Activated CD4-positive, CD25-positive, alpha-beta regulatory T cell (primary cell): ENCODE data around the gene NID2.
A peak's percentile ranks its signal among the peaks of the same experiment; 100 is the strongest.

ENCODE experiments used
- DNase-seq, 4 experiments: peaks; one replicate each; lab custom pipeline; 2025; lab: John Stamatoyannopoulos, UW

The NID2 gene

DNA sequence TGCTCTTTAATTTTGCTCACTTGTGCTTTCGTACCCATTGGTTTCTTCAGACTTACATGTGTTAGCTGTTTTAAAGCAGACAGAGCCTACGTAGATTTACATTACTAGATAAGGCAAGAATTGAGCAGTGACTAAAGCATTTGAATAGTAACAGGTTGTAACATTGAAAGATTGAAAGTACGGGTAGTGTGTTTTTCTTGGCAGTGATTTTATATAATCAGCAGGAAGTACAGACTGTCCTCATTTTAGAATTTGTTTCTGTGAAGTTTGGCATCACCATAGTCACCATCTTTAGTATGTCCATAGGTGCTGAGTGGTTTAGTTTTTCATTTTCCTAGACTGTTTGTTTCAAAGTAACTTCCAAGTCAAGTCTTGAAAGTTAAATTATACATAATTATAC is 65.5 kb downstream of the NID2 start:
- no peak for DNase-seq

DNA sequence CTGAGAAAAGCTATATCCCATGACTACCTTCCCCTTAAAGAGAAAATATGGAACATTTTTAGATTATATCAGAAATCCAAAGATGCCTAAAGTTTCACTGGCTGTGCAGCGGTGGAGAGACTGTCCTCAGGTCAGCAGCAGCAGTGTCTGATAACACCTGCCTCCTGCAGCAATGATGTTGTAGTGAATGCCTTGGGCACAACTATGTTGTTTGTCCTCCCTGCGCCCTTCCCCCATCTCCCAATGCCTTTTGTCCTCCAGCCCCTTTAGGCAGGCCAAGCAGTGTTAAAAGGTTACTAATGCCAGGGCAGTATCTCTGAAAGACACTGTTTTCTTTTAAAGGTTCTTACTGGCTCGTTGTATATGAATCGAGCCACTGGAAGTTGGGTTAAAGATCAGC is 66.3 kb downstream of the NID2 start:
- no peak for DNase-seq

DNA sequence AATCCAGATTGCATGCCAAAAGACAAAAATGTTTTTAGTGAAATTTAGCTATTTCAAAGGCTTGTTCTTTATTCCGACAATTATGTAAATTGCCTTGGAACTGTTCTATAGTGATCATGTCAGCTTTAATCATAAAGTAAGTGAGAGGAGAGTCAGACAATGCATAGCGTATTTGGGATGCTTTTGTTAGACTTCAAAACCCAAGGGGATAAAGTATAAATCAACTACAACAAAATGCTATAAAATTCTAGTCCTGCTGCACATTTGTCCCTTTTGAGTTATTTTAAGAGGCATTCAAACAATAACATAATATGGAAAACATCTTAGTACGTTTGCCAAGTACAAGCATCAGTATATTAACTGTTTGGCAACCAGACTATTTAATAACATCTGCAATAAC is 68.2 kb downstream of the NID2 start:
- no peak for DNase-seq

DNA sequence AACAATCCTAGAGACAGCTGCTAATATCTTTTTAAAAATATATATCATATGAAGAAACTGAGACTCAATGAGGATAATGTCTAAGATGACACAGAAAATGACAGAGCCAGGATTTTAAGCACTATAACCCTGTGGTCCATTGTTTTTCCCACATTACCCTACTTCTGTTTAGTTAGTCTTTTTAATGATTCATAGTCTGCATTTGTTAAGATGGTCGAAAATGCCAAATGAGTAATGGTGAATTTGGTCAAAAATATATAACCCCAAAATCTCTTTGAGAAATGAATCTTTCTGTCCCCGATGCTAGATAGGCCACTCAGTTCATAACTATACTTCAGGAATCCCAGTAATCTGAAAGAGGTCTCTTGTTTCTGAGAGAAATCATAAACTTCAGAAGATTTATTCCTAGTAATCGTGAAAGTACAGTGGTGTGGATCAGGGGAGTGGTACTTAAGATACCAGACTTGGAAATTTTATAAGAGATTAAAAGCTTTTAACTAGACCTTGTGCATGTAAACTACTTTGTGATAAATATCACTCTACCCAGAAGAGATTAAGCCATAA is 68.8 kb downstream of the NID2 start:
- no peak for DNase-seq

DNA sequence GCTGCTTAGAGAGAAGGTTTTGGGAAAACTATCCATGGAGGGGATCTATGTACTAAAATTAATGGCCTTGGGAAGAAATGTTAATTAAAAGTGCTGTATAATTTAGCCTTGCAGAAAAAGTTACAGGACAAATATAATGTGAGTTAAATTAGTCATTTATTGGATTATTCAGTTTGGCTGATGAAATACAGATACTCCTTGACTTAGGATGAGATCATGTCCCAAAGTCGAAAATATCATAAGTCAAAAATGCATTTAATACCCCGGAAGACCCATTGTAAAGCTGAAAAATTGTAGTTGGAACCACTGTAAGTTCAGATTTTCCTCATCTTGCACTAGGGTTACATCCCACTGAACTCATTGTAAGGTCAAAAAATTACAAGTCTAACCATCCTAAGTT is 69.8 kb downstream of the NID2 start:
- no peak for DNase-seq

DNA sequence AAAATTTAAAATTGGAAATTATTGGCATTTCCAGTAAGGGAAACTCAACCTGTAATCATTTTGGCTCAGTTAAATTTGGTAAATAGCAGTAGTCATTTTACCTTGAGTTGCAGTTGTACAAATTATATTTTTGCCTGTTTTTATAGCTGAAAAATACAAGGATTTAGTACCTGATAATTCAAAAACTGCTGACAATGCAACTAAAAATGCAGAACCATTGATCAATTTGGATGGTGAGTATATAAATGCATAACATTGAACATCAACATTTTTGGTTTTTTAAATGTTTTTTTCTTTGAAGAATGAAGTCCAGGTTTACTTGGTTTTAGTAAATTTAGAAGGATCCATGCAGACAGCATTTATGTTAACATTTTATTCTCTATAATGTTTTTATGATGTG is 70.5 kb downstream of the NID2 start:
- no peak for DNase-seq

DNA sequence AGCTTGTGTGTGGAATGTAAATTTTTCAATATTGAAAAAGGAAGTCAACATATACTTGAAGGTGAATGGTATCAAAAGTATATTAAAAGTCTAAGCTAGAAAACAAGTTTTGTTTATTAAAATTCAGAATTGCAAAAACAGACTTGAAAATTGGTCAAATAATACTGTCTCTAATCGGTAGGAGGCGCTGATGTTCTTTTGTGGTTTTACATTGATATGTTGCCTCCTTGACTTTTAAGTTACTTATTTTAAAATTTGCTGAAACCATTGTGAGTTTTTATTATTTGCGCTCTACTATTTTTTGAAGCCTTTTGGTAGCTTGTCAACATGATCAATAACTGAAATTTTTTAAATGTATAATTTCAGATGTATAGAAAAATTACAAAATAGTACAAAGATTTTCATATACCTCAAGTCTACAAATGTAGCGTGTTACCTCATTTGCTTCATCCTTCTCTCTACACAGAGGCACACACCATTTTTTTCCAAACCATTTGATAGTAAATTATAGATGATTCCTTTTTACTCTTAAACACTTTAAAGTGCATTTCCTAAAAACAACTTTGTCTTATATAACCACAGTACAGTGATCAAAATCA is 72.6 kb downstream of the NID2 start:
- no peak for DNase-seq

DNA sequence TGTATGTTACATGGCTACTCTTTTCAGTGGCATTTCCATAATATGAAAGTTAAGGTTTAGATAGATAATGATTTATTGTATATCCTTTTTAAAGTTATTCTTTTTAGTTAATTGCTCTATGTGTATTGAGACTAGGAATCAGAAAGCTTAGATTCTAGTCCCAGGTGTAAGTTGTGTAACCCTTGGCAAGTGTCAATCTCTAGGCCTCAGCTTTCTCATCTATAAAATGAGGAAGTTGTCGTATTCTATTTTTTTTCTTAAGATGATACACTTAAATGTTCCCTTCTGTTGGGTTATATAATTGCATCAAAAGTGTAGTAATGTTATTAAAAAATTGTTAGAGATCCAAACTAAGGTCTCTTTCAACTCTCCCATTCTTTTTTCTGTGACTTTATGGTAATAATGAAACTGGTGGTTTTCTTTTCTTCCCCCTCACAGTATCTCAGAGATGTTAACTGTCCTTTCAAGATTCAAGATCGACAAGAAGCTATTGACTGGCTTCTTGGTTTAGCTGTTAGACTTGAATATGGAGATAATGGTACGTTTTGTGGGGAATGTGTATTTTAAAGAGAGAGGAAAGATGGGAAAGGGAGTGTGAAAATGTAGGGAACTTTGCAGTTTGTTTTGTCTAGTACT is 75.5 kb downstream of the NID2 start:
- DNase-seq, result no peak

DNA sequence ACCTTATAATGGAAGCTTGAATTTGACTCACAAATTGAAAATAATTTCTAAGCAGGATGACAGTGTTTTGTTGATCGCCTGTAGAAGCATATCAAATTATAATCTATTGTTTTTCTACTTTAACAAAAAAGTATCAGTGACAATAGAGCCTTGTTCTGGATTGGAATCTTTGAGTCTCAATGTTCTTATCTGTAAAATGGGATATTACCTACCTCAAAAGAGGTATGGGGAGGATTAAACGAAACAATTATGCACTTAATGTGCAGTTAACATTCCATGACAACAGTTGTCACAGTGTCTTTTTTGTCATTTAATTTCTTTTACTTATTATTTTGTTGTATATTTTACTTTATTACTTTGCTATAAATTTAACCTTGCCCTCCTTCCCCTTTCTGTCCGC is 78.4 kb downstream of the NID2 start:
- no peak for DNase-seq

DNA sequence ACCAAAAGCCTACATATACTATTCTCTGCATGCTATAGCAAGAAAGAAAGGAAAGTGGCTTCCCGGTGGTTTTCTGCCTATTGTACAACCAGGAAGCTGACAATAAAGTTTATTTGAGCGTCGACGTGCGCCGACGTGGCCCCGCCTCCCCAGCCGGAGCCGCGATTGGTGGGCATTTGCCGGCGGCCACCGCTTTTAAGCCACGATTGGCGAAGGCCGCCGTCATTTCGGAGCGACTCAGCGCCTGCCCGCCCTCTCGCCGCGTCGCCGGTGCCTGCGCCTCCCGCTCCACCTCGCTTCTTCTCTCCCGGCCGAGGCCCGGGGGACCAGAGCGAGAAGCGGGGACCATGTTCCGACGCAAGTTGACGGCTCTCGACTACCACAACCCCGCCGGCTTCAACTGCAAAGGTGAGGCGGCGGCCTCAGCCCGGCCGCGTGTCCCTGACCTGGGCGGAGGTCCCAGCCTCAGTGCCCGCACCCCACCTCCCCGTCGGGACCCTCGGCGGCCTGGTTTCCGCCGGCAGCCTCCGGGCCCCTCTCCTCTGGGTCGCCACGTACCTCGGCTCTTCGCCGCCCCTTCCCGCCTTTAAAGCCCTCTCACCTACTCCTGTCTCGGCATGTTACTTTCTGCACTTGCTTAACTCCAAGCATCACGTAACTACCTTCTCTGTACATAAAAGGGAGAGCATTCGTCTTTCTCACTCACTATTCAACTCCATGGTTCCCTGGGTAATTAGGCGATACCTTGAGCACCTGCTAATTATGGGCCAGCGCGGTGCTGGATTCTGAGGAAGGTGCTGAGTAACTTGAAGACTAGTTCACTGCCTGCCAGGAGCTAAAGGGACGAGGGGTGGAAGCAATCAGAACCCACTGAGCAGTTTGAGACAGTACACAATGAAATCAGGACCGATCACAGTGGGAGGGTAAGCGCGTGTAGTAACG is 79.3 kb downstream of the NID2 start, which contains the start of gene RTRAF:
Gene RTRAF, plus strand, starts transcription at position 254 of the 942 bp plus-strand sequence. Its CDS starts 94 bp downstream, at position 348.
- peak; percentile 78 to 86 (median 85) for DNase-seq

DNA sequence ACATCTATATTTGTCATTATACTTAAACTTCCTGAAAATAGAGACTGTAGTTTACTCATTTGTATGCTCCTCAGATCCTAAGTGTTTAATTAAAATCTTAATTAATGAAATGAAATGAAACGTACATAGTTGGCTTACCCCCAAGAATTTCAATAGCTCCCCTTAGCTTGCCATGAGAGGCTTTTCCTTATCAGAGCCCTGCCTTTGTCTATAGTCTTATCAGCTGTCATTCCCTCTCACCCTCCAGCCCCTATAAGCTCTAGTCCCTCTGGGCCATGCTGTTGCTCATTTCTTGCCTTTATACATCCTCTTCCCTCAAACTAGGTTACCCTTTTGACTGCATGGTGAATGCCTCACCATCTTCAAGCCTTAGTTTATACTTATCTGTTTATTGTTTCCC is 80.6 kb downstream of the NID2 start:
- DNase-seq, result no peak

DNA sequence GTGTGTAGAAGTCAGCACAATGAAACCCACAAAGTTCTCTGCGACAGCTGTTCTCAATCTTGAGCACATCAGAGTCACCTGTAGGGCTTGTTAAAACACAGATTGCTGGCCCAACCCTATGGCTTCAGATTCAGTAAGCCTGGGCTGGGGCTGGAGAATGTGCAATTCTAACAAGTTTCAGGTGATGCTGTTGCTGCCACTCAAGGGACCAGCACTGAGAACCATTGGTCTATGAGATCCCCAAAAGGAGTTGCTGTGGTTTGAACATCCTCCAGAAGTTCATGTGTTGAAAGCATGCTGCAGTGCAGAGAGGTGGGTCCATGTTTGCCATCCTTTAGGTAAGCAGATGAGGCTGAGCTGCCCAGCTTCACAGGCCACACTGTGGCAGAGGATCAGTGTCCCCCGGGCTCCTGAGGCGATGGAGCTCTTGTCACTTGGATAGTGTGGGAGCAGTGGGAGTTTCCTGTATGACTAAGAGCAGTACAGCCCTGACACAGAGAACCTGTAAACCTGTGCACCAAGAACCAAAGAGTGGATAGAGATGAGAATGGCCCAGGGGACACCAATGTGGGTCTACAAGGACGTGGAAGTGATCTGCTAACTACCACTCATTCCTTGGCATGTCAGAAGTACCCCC is 87.5 kb downstream of the NID2 start:
- DNase-seq, result no peak

DNA sequence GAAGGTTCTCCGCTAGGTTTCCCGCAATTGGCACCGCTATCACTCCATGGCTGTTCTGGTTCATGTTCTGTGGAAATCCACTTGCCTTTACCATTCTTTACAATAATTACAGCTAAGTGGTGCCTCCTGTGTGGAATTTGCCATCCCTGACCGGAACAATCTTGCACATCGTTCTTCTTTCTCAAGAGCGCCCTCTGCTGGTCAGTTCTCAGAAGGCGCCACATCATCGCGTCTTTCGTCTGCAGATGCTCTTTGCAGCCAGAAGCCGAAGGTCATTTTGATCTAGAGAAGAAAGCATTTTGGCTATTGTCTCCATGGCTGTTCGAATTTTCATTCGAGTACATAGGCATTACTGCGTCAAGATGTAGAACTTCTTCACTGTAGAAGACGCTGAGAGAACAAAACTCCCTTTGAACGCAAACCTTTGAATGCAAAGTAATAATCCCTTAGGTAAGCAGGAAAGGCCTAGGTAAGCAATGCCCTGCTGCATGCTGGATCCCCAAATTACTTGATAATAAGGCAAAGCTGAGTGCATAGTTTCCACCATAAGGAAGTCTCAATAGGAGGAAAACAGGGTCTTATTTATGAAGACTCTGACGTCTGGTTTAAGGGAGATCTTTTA is 89.7 kb downstream of the NID2 start:
- peak; percentile 54 to 81 (median 68) for DNase-seq

DNA sequence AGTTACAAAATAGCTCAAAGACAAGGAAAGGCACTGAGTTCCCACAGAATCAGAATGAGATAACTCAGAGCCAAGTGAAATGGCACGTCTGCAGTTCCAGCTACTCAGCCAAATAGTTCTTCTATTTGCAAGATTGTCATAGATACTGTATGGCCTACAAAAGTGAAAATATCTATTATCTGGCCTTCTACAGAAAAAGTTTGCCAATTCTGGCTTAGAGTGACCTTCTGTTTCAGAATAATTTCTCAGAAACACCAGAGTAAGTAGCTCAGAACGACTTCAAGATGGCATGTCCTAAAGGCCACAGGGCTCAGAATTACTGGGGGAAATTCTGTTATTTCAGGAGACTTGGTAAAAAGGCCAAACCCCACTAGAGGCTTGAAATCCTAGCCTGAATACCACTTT is 90.2 kb downstream of the NID2 start:
- no peak for DNase-seq

DNA sequence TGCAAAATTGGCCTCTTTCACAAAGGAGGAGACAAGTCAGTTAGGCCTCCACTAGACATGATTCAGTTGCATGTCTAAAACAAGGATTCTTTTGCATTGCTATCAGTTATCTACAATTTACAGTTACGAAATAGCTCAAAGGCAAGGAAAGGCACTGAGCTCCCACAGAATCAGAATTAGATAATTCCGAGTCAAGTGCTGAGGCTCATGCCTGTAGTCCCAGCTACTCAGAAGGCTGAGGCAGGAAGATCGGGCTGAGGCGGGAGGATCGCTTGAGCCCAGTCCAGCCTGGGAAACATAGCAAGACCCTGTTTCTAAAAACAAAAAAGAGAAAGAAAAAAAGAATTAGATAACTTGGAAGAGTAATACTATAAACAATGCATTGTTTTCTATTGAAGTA is 91.8 kb downstream of the NID2 start:
- DNase-seq, result no peak

DNA sequence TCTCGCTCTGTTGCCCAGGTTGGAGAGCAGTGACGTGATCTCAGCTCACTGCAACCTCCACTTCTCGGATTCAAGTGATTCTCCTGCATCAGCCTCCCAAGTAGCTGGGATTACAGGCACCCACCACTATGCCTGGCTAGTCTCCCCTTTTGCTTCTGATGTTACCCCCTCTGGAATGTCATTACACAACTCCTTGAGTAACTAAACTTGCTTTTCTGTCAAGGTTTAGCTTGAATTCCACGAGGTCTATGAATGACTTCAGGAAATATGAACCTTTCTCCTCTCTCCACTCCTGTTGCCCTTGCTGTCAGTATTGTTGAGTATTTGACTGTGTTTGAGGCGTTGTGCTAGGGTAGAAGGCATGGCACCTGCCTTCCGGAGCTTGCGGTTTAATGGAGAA is 96.3 kb downstream of the NID2 start:
- DNase-seq, result no peak

DNA sequence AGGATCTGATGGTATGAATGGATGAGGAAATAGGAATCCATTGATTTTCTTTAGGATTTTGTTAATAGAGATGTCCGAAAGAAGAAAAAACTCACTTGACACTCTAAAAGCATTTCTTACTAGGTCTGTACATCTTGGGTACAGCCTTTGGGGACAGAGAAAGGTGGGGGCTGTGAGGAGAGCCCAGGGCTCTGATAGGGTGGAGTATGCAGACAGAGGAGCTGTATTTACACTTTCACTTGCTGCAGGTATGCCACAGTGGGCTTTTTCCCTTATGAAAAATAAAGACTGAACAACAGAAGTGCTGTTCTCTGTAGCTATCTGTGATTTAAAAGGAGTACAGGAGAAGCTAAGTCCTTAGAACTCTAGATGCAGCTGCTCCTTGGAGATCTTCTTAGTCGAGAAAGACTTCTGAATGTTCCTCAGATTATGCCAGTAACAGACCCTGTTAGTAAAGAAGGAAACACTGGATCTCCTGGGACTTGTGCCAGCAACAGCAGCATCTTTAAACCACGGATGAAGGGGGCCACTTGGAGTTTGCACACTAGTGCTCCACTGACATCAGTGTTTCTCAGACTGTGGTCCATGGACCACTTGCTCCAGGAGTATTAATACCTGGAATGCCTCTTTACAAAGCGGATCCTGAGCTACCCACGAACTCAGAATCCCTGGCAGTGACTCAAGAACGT is 98.9 kb downstream of the NID2 start:
- no peak for DNase-seq

DNA sequence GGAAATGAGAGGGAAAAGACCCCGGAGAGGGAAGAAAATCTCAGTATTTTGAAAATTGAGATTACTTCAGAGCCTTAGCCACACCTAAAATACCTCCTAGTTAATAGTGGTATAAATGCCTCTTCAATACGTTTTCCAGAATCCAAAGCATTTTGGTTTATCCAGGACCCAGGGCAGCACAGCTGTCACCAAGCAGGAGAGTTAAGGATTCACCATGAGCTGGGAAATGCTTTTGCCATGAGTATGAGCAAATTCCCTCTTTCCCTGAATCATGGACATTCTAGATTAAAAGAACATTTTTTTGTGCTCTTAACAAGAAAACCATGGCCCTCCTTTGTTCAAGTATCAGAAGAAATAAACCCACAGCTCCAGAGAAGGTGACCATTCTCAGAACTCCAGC is 101.3 kb downstream of the NID2 start:
- DNase-seq, result no peak

DNA sequence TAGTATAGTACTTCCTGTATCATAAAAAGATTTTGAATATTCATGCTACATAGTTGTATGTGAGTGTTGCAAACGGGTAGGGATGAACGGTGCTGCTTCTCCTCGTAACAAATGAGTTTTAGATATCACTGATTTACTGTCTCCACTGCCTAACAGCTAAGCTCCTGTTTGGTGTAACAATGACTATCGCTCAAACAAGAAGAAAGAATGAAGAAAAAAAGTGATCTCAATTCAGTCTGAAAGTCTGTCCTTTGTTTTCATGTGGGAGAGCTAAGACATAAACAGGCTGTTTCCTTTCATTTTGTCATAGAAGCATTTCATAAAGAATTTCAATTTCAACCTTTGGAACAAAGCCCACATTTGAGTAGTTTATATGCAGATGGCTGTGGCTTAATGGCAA is 105.6 kb downstream of the NID2 start:
- DNase-seq, result no peak

DNA sequence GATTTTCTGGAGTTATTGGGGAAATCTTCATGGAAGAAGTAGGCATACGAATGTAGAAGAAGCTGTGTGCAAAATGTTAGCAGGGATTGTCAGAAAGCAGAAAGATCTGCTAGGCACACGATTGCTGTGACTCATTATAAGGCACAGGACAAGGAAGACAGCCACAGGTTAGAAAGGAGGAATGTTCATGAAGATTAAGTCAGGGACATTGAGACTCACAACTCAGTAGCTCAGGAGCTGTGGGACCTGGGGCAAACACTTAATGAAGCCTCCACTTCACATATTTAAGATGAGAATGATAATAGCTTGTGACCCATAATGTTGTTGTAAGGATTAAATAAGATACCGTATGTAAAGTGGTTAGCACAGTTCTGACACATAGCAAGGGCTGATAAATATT is 106.1 kb downstream of the NID2 start:
- DNase-seq, result no peak

DNA sequence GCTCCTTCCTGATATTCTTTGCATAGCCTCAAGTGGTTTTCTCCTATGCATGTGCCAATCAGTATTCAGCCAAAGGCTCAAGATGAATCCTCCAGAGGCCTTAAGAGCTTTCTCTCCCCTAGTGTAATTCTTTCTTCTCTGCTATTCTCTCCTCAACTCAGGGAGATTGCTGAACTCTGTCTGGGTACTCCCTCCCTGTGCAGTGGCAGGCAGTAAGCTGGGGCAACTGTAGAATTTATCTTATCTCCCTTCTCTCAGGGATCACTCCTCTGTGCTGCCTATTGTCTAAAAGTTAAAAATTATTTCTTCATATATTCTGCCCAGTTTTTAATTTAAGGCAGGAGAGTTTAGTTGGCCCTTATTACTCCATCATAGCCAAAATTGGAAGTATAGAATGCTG is 108.0 kb downstream of the NID2 start:
- no peak for DNase-seq
